Endometrium (tissue), 2 donors: ENCODE data around the gene POU6F1.
"Not testable (repeated sequence)": the region's sequence is repeated elsewhere in the genome, so short reads cannot be mapped to it uniquely, and the experiment has no call there.

Experiments used
- FAIRE-seq: peaks from 2 replicates; lab custom pipeline; 2012; peaks lifted over from hg19 to GRCh38; lab: Jason Lieb, UNC
- donor health status: control.
- donor health status: control.

The POU6F1 gene

DNA sequence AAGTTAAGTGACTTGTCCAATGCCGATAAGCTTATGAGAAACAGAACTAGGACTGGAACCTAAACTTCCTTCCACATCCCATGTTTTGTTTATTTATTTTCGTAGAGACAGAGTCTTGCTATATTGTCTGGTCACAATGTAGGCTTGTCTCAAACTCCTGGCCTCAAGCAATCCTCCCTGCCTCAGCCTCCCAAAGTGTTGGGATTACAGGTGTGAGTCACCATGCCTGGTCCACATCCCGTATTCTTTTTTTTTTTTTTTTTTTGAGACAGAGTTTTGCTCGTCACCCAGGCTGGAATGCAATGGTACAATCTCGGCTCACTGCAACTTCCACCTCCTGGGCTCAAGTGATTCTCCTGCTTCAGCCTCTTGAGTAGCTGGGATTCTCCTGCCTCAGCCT lies 9.2 kb upstream of the POU6F1 start:
- not testable (repeated sequence) for FAIRE-seq

GRCh38 chr12:51225771-51226170 lies 7.9 kb upstream of the POU6F1 start:
- FAIRE-seq = no peak

DNA sequence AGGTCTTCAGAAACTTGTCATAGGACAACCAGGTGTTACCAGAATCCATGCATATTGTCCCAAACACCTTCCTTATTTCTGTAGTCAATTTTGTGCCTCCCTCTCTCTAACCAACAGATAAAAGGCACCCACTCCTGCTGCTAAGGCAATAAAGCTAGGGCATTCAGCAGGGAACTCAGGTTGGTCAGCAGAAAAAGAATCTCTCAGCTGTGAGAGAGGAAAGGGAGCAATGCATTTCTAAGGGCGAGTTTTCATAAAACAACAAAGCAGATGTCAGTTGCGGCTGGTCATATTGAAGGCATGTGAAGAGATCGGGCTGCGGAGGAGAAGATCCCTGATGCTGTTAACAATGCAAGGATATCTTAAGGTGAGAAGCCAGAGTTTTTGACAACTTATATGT lies 7.4 kb upstream of the POU6F1 start:
- FAIRE-seq = no peak

- FAIRE-seq = no peak
Measured at GRCh38 chr12:51224625-51225024, 6.8 kb upstream of the POU6F1 start.

DNA sequence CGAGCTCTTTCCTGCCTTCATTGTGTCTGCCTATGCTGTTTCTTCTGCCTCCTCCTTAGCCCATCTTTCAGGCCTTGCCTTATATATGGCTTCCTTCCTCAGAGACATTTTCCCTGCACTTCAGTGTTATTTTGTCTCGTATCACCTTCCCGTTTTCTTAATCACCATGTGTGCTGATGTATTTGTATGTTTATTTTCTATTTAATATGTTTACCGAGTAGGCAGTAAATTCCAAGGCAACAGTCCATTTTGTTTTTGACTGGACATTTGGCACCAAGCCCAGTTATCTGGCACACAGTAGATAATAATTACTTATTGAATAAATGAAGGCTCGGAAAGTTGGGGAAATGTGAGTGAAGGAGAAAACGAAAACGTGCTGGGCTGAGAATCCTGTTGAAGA lies 4.6 kb upstream of the POU6F1 start:
- FAIRE-seq = no peak

DNA sequence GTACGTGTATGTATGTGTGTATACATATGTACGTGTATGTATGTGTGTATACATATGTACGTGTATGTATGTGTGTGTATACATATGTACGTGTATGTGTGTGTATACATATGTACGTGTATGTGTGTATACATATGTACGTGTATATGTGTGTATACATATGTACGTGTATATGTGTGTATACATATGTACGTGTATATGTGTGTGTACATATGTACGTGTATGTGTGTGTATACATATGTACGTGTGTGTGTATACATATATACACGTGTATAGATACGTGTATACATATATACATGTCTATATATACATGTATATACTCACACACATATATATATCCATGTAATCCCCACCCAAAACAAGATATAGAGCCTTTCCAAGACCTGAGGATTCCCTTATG lies 2.0 kb upstream of the POU6F1 start:
- FAIRE-seq = not testable (repeated sequence)

- FAIRE-seq = no peak
Measured at GRCh38 chr12:51219322-51219721, 1.5 kb upstream of the POU6F1 start.

GRCh38 chr12:51218607-51219161 lies 822 bp upstream of the POU6F1 start:
- FAIRE-seq = no peak

DNA sequence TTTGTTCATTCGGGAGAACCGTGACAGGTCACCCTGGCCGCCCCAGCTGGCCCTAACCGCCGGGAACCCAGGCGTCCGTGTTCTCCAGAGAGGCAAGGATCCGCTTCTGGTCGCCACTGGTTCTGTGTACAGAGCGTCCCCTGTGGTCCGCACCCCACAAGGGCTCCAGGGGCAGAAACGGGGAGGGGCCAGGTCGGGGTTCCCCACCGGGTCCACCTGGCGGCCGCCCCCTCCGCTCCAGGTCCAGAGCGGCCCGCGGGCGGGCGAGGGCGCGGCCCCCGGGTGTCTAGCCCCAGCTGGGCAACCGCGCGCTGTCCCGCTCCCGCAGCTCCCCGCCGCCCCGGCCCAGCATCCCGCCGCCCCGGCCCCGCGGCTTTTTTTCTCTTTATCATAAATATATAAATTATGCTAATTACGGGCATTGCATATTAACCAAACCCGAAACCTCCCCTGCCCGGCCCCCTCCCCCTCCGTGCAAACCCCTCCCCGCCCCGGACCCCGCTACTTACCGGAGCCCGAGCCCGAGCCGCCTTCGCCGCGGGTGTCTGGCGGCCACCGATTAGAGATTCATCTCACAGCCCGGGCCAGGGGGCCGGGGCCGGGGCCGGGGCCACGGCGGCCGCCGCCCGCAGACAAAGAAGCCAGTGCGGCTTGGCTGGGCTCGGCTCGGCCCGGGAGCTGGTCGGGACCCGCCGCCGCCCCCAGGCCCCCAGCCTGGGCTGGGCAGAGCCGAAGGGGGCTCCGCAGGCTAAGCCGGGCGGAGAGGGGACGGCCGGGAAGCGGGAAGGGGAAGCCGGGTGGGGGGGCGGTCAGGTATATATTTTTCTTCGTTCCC lies 512 bp downstream of the POU6F1 start:
- no peak for FAIRE-seq

- no peak for FAIRE-seq
Measured at GRCh38 chr12:51216642-51217041, 1.2 kb downstream of the POU6F1 start.

DNA sequence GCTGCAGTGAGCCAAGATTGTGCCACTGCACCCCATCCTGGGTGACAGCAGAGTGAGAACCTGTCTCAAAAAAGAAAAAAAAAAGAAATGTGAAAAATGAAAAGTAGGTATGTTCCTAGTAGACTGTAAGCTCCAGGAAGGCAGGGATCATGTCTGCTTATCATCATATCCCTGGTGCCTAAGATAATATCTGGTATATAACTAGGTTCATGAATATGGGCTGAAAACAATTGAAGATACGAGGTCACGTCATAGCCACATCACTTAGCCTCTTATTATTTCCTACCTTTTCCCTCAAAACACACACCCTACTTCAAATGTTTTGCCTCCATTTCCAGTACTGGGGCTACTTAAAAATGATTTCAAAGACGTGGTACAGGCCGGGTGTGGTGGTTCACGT lies 3.0 kb downstream of the POU6F1 start:
- FAIRE-seq = no peak

DNA sequence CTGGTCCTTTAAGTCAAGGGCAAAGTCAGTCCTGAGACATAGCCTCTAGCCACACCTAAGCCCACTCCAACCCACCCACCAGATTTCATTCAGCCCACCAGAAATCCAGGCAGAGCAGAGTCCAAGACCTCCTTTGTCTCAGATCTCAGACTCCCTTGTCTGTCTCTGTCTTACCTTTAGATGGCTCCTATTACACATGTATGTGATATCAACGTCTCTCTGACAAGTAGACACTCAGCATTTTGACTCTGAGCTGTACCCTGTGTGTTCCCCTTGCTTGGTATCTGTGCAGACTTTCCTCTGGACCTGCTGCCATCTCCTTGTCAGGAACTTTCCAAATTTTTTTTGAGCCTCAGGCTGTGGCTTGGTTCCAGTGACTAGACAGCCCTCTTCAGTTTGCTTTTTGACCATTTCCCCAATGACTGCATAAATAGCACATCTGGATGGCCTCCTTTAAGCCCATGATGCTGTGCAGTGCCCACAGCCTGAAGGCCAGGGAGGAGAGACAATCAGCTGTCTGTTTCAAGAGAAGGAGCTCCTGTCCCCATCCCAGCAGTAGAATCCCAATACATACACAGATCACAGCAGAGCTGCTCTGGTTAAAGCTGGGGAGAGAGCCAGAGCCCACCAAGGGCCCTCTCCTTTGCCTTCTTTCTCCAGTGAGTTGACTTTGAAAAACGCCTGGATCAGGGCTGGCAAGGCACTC lies 7.0 kb downstream of the POU6F1 start:
- FAIRE-seq = no peak

DNA sequence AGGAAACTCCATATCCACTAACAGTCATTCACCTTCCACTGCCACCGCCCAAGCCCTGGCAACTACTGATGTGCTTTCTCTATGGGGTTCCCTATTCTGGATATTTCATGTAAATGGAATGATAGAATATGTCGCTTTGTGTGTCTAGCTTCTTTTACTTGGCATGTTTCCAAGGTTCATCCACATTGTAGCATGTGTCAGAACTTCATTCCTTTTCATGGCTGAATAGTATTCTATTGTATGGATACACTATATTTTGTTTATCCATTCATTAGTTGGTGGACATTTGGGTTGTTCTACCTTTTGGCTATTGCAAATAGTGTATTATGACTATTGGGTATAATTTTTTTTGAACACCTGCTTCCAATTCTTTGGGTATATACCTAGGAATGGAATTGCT lies 8.6 kb downstream of the POU6F1 start:
- FAIRE-seq = no peak

- no peak for FAIRE-seq
Measured at GRCh38 chr12:51208016-51208660, 9.7 kb downstream of the POU6F1 start.

GRCh38 chr12:51205350-51205749 lies 12.5 kb downstream of the POU6F1 start:
- no peak for FAIRE-seq

GRCh38 chr12:51202718-51203117 lies 15.1 kb downstream of the POU6F1 start:
- FAIRE-seq = no peak

- FAIRE-seq = no peak
Measured at GRCh38 chr12:51200806-51201205, 17.1 kb downstream of the POU6F1 start.

GRCh38 chr12:51200156-51200555 lies 17.7 kb downstream of the POU6F1 start:
- no peak for FAIRE-seq

- FAIRE-seq = no peak
Measured at GRCh38 chr12:51199366-51199945, 18.4 kb downstream of the POU6F1 start.

- FAIRE-seq = no peak
Measured at GRCh38 chr12:51198568-51199365, 19.1 kb downstream of the POU6F1 start.

- no peak for FAIRE-seq
Measured at GRCh38 chr12:51197736-51198567, 19.9 kb downstream of the POU6F1 start.
